GM06990 (cell line): ENCODE results near the gene CAB39.

ENCODE experiments used
- DNase-seq: peaks from one replicate; pipeline ENCODE4 v3.0.0-alpha.2; 2011; ENCODE audit not compliant: insufficient read length; ENCODE audit errors: extremely low read depth
- H3K27me3 ChIP-seq: replicated peaks from 2 replicates; pipeline ENCODE4 v1.6.0; 2011; ENCODE audit warnings: low read length; ENCODE audit not compliant: control insufficient read depth, insufficient read depth
- H3K36me3 ChIP-seq: 2 replicates; pipeline ENCODE4 v1.5.1; 2011; ENCODE audit warnings: low read length; ENCODE audit not compliant: control insufficient read depth, insufficient read depth
- H3K4me3 ChIP-seq: replicated peaks from 2 replicates; pipeline ENCODE4 v1.5.1; 2011; ENCODE audit warnings: low read depth, mild to moderate bottlenecking, control low read depth, low read length
- TF ChIP-seq, protein P1 (sequence below): IDR thresholded peaks from 2 replicates; pipeline ENCODE4 v1.5.1; 2011; ENCODE audit warnings: low read length, control low read depth, mild to moderate bottlenecking, inconsistent platforms; ENCODE audit not compliant: insufficient read depth, poor library complexity, severe bottlenecking

Gene CAB39

GRCh38 chr2:230865307-230865765 lies 152.7 kb downstream of the CAB39 start:
- TF ChIP-seq, protein P1, sequence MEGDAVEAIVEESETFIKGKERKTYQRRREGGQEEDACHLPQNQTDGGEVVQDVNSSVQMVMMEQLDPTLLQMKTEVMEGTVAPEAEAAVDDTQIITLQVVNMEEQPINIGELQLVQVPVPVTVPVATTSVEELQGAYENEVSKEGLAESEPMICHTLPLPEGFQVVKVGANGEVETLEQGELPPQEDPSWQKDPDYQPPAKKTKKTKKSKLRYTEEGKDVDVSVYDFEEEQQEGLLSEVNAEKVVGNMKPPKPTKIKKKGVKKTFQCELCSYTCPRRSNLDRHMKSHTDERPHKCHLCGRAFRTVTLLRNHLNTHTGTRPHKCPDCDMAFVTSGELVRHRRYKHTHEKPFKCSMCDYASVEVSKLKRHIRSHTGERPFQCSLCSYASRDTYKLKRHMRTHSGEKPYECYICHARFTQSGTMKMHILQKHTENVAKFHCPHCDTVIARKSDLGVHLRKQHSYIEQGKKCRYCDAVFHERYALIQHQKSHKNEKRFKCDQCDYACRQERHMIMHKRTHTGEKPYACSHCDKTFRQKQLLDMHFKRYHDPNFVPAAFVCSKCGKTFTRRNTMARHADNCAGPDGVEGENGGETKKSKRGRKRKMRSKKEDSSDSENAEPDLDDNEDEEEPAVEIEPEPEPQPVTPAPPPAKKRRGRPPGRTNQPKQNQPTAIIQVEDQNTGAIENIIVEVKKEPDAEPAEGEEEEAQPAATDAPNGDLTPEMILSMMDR, result no peak
- DNase-seq, result no peak
- H3K4me3 ChIP-seq, result peak overlapping the region; percentile 86

DNA sequence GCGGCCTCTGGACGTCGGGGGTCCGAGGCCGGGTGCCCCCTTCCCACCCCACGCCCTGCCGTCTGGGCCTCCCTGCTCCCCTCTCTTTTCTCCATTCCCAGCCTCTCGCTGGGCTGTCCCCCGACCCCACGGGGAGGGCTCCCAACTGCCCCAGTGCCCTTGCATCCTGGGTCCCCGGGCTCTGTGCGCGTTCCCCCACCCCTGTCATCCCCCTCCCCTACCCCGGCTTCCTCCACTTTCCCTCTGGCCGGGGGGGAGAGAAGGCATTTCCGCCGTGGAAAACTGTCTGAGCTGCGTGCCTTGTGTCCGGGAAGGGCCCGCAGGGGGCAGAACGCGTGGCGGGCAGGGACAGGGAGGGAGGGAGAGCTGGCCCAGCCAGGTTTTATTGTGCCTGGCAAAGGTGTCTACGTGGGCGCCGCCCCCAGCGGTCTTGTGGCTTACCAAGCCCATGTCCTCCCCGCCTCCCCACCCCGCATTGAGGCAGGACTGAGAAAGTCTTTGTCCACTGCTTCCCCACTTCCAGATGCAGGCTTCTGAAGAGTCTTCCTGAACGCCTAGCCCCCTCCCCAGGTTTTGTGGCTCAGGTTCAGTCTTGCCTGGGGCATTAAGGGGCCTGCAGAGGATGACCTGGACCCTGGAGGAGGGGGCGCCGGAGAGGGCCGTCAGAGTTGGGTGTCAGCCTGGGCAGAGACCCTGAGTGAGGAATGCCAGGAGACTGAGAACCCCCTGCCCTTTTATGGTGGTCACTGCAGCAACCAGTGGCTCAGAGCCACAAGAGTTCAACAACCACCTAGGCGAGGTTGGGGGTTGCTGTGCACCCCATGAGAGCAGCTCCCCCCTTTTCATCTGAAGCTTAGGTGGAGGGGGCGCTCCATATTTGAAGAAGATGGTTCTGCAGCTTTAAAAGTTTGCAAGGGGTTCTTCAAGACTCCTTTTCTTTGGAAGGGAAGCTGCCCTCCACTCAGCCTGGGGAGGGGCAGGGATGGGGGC lies 153.4 kb downstream of the CAB39 start:
- no peak for DNase-seq
- Histone ChIP-seq H3K4me3 (peak overlapping the region; percentile 86), H3K36me3 (peaks cover 4% of the 10 kb centered on the region), H3K27me3 (no peaks in the 10 kb centered on the region)
- TF ChIP-seq, protein P1, result peak; percentile 19

More at GRCh38 chr2:230865307-230865765, 152.7 kb downstream of the CAB39 start:
- Histone ChIP-seq H3K36me3 (peaks cover 4% of the 10 kb centered on the region), H3K27me3 (no peaks in the 10 kb centered on the region)

- Histone ChIP-seq H3K27me3 (no peaks in the 10 kb centered on the region), H3K36me3 (peaks cover 4% of the 10 kb centered on the region), H3K4me3 (no peak overlapping the region)
- no peak for DNase-seq
- TF ChIP-seq, protein P1, result no peak
Measured at GRCh38 chr2:230866756-230867523, 154.3 kb downstream of the CAB39 start.

GRCh38 chr2:230868161-230868946 lies 155.7 kb downstream of the CAB39 start:
- TF ChIP-seq, protein P1, result no peak
- DNase-seq, result no peak
- Histone ChIP-seq H3K4me3 (no peak overlapping the region), H3K36me3 (peaks cover 4% of the 10 kb centered on the region), H3K27me3 (no peaks in the 10 kb centered on the region)
